OCI-LY7 (cell line): Measurements from ENCODE around the gene SFXN5. TPM values are rescaled to one million over a fixed set of nuclear protein-coding genes. Genes with fewer than 3 reads are reported as not detected.

Experiments
- BruUV-seq: library from RNA; stranded (reverse); fragments of 400-500 nt; replicated peaks from 2 replicates; lab custom pipeline; 2021; lab: Mats Ljungman, UMichigan
- CTCF ChIA-PET: fragments of 300-600 bp; sonication (Branson Sonifier 250); formaldehyde crosslinking; loops from one replicate; lab custom pipeline; 2022; ENCODE audit warnings: antibody characterized with exemption; ENCODE audit not compliant: unreplicated experiment; lab: Charles Lee
- POLR2A ChIA-PET: fragments of 300-600 bp; sonication (Branson Sonifier 250); formaldehyde crosslinking; loops from one replicate; lab custom pipeline; 2022; ENCODE audit warnings: antibody characterized with exemption; lab: Charles Lee
- DNase-seq: peaks from one replicate; pipeline ENCODE4 v3.0.0-alpha.2; 2015; ENCODE audit warnings: low spot score
- H2AFZ ChIP-seq: fragments of 200-600 bp; sonication (generic), shearing (Covaris generic); 2 replicates; pipeline ENCODE4 v1.6.1; 2014; ENCODE audit warnings: mild to moderate bottlenecking, antibody characterized with exemption, low read length, moderate library complexity
- H3K27ac ChIP-seq: fragments of 200-600 bp; sonication (generic); 2 replicates; pipeline ENCODE4 v1.5.1; 2014; ENCODE audit warnings: mixed run types, low read depth, mild to moderate bottlenecking, moderate library complexity, low read length, inconsistent platforms; ENCODE audit not compliant: poor library complexity, severe bottlenecking
- H3K36me3 ChIP-seq: fragments of 200-600 bp; sonication (generic); 2 replicates; pipeline ENCODE4 v1.6.1; 2014; ENCODE audit warnings: mild to moderate bottlenecking, antibody characterized with exemption, low read length, moderate library complexity, mixed read lengths; ENCODE audit not compliant: insufficient read depth
- H3K4me1 ChIP-seq: fragments of 200-600 bp; sonication (generic); 2 replicates; pipeline ENCODE4 v1.5.1; 2014; ENCODE audit warnings: mild to moderate bottlenecking, low read length; ENCODE audit not compliant: insufficient read depth, poor library complexity, severe bottlenecking
- H3K4me2 ChIP-seq: fragments of 200-600 bp; sonication (generic); 2 replicates; pipeline ENCODE4 v1.6.1; 2014; ENCODE audit warnings: mild to moderate bottlenecking, low read length
- H3K4me3 ChIP-seq: fragments of 200-600 bp; sonication (generic); 2 replicates; pipeline ENCODE4 v1.5.1; 2014; ENCODE audit warnings: mild to moderate bottlenecking, low read depth, low read length; ENCODE audit not compliant: poor library complexity, severe bottlenecking
- H3K79me2 ChIP-seq: fragments of 200-600 bp; sonication (generic); 2 replicates; pipeline ENCODE4 v1.6.1; 2016; ENCODE audit warnings: low read depth, mild to moderate bottlenecking, low read length, moderate library complexity, mixed read lengths; ENCODE audit not compliant: insufficient read depth
- H3K9me2 ChIP-seq: fragments of 200-600 bp; sonication (generic); 2 replicates; pipeline ENCODE4 v1.6.1; 2016; ENCODE audit warnings: mild to moderate bottlenecking, low read length, mixed read lengths; ENCODE audit not compliant: insufficient read depth
- H3K9me3 ChIP-seq: fragments of 200-600 bp; sonication (generic); 2 replicates; pipeline ENCODE4 v1.6.1; 2014; ENCODE audit warnings: mild to moderate bottlenecking, mixed run types, low read length, mixed read lengths
- H4K20me1 ChIP-seq: fragments of 200-600 bp; sonication (generic); 2 replicates; pipeline ENCODE4 v1.6.1; 2014; ENCODE audit warnings: mild to moderate bottlenecking, antibody characterized with exemption, low read length, moderate library complexity, mixed read lengths; ENCODE audit not compliant: insufficient read depth
- EZH2phosphoT487 ChIP-seq: fragments of 200-600 bp; sonication (generic); IDR thresholded peaks from 2 replicates; pipeline ENCODE4 v1.6.1; 2018; ENCODE audit warnings: low read depth, borderline replicate concordance, mild to moderate bottlenecking, mixed run types, antibody characterized with exemption, low read length, moderate library complexity, mixed read lengths
- intact Hi-C: fragments of 100-400 bp; cut with micrococcal nuclease; formaldehyde crosslinking; loops from one replicate; pipeline ENCODE4 v1.10.0; 2022; ENCODE audit not compliant: unreplicated experiment
- total RNA-seq, 2 experiments: library from RNA; depleted of rRNA in 1 of 2; stranded (reverse); fragments of >200 nt in 1 of 2; shearing (Covaris generic) in 1 of 2; gene quantifications; 2 replicates each; pipeline ENCODE4 v1.2.3, GENCODE V29; 2014 to 2022
- TF ChIP-seq, protein P1 (sequence below): fragments of 200-600 bp; sonication (generic); conservative IDR thresholded peaks from 2 replicates; pipeline ENCODE4 v1.5.1; 2014; ENCODE audit warnings: mild to moderate bottlenecking, antibody characterized with exemption, low read length, moderate library complexity, mixed read lengths

SFXN5 gene
- total RNA-seq, 2 experiments from 2014 or later: 4.5 to 10.5 TPM

DNA sequence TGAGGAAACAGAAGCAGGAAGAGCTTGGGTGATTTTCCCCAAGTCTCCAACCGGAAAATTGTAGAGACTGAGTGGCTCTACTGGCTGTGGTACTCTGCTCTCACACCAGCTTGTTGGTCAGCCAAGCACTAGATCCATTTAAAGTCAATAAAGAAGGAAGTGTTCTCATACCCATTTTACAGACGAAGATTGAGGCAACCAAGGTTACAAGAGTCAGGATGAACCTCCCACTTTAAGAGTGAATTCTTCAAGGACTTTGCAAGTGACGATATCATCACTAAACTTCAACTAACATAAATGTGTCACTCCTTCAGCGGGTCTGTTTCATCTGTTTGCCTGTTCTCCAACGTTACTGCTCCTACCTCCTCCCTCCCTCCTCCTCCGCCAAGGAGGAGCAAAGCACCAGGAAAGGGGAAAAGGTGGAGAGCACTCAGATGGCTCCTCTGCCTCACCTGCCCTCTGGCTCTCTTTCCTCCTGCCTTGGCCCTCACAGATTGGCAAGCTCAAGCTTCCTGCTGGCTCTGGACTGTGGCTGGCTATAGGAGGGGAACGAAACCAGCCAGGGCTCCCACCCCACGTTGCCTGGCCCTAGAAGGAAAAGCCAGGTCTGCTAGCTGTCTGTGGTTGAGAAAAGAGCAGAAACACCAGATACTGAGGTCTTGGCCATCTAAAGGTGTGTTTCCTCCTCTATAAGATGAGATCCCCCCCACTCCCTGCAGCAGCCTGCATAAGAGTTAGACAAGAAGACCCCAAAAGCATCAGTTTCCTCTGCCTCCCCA is 44.9 kb upstream of the SFXN5 start:
- Histone ChIP-seq H3K4me3 (no peak overlapping the region), H3K4me2 (no peak overlapping the region), H3K9me2 (no peaks in the 10 kb centered on the region), H3K4me1 (no peaks in the 10 kb centered on the region), H2AFZ (no peak overlapping the region), H3K27ac (no peak overlapping the region), H3K79me2 (no peaks in the 10 kb centered on the region), H4K20me1 (no peaks in the 10 kb centered on the region), H3K9me3 (no peaks in the 10 kb centered on the region), H3K36me3 (no peaks in the 10 kb centered on the region)
- intact Hi-C loops: no loop called here
- POLR2A ChIA-PET: interaction anchor here (1.0 kb wide), 1 partner anchor 16 kb away, joined by 3 read pairs; no protein-coding TSS in a partner anchor
- BruUV-seq: no TSS peak
- no peak for TF ChIP-seq EZH2phosphoT487
- TF ChIP-seq, protein P1, sequence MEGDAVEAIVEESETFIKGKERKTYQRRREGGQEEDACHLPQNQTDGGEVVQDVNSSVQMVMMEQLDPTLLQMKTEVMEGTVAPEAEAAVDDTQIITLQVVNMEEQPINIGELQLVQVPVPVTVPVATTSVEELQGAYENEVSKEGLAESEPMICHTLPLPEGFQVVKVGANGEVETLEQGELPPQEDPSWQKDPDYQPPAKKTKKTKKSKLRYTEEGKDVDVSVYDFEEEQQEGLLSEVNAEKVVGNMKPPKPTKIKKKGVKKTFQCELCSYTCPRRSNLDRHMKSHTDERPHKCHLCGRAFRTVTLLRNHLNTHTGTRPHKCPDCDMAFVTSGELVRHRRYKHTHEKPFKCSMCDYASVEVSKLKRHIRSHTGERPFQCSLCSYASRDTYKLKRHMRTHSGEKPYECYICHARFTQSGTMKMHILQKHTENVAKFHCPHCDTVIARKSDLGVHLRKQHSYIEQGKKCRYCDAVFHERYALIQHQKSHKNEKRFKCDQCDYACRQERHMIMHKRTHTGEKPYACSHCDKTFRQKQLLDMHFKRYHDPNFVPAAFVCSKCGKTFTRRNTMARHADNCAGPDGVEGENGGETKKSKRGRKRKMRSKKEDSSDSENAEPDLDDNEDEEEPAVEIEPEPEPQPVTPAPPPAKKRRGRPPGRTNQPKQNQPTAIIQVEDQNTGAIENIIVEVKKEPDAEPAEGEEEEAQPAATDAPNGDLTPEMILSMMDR: no peak
- CTCF ChIA-PET: no interaction called here
- DNase-seq: no peak

GRCh38 chr2:73114273-73114867 is 42.9 kb upstream of the SFXN5 start:
- CTCF ChIA-PET: no interaction called here
- POLR2A ChIA-PET: no interaction called here
- no peak overlapping the region for H3K4me2 ChIP-seq

More at GRCh38 chr2:73114273-73114867, 42.9 kb upstream of the SFXN5 start:
- Histone ChIP-seq H3K9me3 (no peaks in the 10 kb centered on the region), H3K36me3 (no peaks in the 10 kb centered on the region), H4K20me1 (no peaks in the 10 kb centered on the region), H2AFZ (no peak overlapping the region), H3K27ac (no peak overlapping the region), H3K79me2 (no peaks in the 10 kb centered on the region), H3K4me1 (no peaks in the 10 kb centered on the region), H3K4me3 (no peak overlapping the region), H3K9me2 (no peaks in the 10 kb centered on the region)
- TF ChIP-seq EZH2phosphoT487: no peak
- TF ChIP-seq, protein P1: no peak
- no peak for DNase-seq
- BruUV-seq: no TSS peak
- intact Hi-C loops: no loop called here
